SK-N-SH treated with all-trans-retinoic acid at 6 μM for 48 hours (cell line): ENCODE results near the gene ZNF853.

Source experiments
- ATAC-seq: fragments of 200-7000 bp; cut with Tn5 transposase; 3 replicates; pipeline ENCODE4 v1.9.1; 2020; ENCODE audit warnings: mild to moderate bottlenecking, moderate library complexity
- ARNTL ChIP-seq: fragments of 450-650 bp; formaldehyde crosslinking; IDR thresholded peaks from 2 replicates; pipeline ENCODE4 v1.5.0; 2020; ENCODE audit warnings: low read depth, mild to moderate bottlenecking, moderate library complexity, borderline replicate concordance
- BACH2 ChIP-seq: fragments of 250-450 bp; sonication (Bioruptor Pico); IDR thresholded peaks from 2 replicates; pipeline ENCODE4 v1.9.0; 2021; ENCODE audit warnings: mild to moderate bottlenecking, borderline replicate concordance
- ESRRG ChIP-seq: fragments of 250-450 bp; sonication (Bioruptor Pico); IDR thresholded peaks from 2 replicates; pipeline ENCODE4 v1.6.1; 2021; ENCODE audit warnings: mild to moderate bottlenecking
- GLIS3 ChIP-seq: fragments of 250-450 bp; sonication (Bioruptor Pico); IDR thresholded peaks from 2 replicates; pipeline ENCODE4 v1.5.0; 2020; ENCODE audit warnings: mild to moderate bottlenecking, moderate library complexity
- ISL1 ChIP-seq: fragments of 250-450 bp; sonication (Bioruptor Pico); IDR thresholded peaks from 2 replicates; pipeline ENCODE4 v2.1.2; 2022; ENCODE audit warnings: mild to moderate bottlenecking, moderate library complexity
- OSR1 ChIP-seq: fragments of 250-450 bp; sonication (Bioruptor Pico); IDR thresholded peaks from 2 replicates; pipeline ENCODE4 v1.8.0; 2022; ENCODE audit warnings: moderate library complexity, mild to moderate bottlenecking, inconsistent platforms
- POU6F1 ChIP-seq: fragments of 250-450 bp; sonication (Bioruptor Pico); IDR thresholded peaks from 2 replicates; pipeline ENCODE4 v1.8.0; 2021; ENCODE audit warnings: low read depth, mild to moderate bottlenecking, moderate library complexity, borderline replicate concordance
- PPARA ChIP-seq: fragments of 250-450 bp; sonication (Bioruptor Pico); IDR thresholded peaks from 2 replicates; pipeline ENCODE4 v1.5.0; 2020; ENCODE audit warnings: mild to moderate bottlenecking, borderline replicate concordance
- RARB ChIP-seq: fragments of 250-450 bp; sonication (Bioruptor Pico); IDR thresholded peaks from 2 replicates; pipeline ENCODE4 v1.8.0; 2021; ENCODE audit warnings: mild to moderate bottlenecking, moderate library complexity
- SNAI2 ChIP-seq: fragments of 250-450 bp; sonication (Bioruptor Pico); IDR thresholded peaks from 2 replicates; pipeline ENCODE4 v1.5.0; 2020; ENCODE audit warnings: mild to moderate bottlenecking, moderate library complexity
- TOX ChIP-seq: fragments of 250-450 bp; sonication (Bioruptor Pico); IDR thresholded peaks from 2 replicates; pipeline ENCODE4 v1.8.0; 2021; ENCODE audit warnings: mild to moderate bottlenecking, moderate library complexity, borderline replicate concordance
- ZC3H10 ChIP-seq: fragments of 250-450 bp; sonication (Bioruptor Pico); IDR thresholded peaks from 2 replicates; pipeline ENCODE4 v1.5.1; 2021; ENCODE audit warnings: mild to moderate bottlenecking, moderate library complexity
- ZFP3 ChIP-seq: fragments of 250-450 bp; sonication (Bioruptor Pico); IDR thresholded peaks from 2 replicates; pipeline ENCODE4 v1.5.0; 2020; ENCODE audit warnings: mild to moderate bottlenecking, moderate library complexity
- ZFP30 ChIP-seq: fragments of 450-650 bp; formaldehyde crosslinking; IDR thresholded peaks from 2 replicates; pipeline ENCODE4 v1.5.0; 2022; ENCODE audit warnings: mild to moderate bottlenecking, moderate library complexity
- ZNF565 ChIP-seq: fragments of 450-650 bp; formaldehyde crosslinking; conservative IDR thresholded peaks from 2 replicates; pipeline ENCODE4 v1.5.0; 2020; ENCODE audit warnings: low read depth, mild to moderate bottlenecking, moderate library complexity
- ZNF70 ChIP-seq: fragments of 450-650 bp; formaldehyde crosslinking; IDR thresholded peaks from 2 replicates; pipeline ENCODE4 v1.5.0; 2020; ENCODE audit warnings: mild to moderate bottlenecking, moderate library complexity
- ZNF8 ChIP-seq: fragments of 450-650 bp; formaldehyde crosslinking; IDR thresholded peaks from 2 replicates; pipeline ENCODE4 v1.5.0; 2020; ENCODE audit warnings: mild to moderate bottlenecking, moderate library complexity
- TF ChIP-seq, protein P1 (sequence below): fragments of 250-450 bp; sonication (Bioruptor Pico); IDR thresholded peaks from 2 replicates; pipeline ENCODE4 v1.5.1; 2020; ENCODE audit warnings: low read depth, mild to moderate bottlenecking, moderate library complexity
- TF ChIP-seq, protein P2 (sequence below): fragments of 250-450 bp; sonication (Bioruptor Pico); IDR thresholded peaks from 2 replicates; pipeline ENCODE4 v1.5.1; 2021; ENCODE audit warnings: mild to moderate bottlenecking, moderate library complexity
- TF ChIP-seq, protein P3 (sequence below): fragments of 250-450 bp; sonication (Bioruptor Pico); IDR thresholded peaks from 2 replicates; pipeline ENCODE4 v1.8.0; 2020; ENCODE audit warnings: mild to moderate bottlenecking, moderate library complexity, borderline replicate concordance

ZNF853 gene

DNA sequence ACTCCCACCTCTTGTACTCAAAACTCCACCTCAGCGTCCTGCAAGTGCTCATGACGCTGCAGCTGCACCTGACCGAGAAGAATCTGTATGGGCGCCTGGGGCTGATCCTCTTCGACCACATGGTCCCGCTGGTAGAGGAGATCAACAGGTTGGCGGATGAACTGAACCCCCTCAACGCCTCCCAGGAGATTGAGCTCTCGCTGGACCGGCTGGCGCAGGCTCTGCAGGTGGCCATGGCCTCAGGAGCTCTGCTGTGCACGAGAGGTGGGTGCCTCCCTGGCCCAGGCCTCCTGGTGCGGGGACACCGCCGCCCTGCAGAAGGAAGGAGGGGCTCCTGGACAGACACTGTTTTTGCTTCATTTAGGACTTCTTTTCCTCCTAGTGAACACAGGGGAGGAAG lies 15.3 kb upstream of the ZNF853 start:
- TF ChIP-seq ISL1 (CRISPR knock-in tag) (no peak), ZNF70 (no peak), ARNTL (no peak), ZFP3 (CRISPR knock-in tag) (no peak), GLIS3 (no peak), ZFP30 (CRISPR knock-in tag) (no peak), PPARA (no peak), OSR1 (CRISPR knock-in tag) (no peak), BACH2 (CRISPR knock-in tag) (no peak), ZNF565 (no peak), ZNF8 (no peak), RARB (no peak), TOX (CRISPR knock-in tag) (no peak), ZC3H10 (CRISPR knock-in tag) (no peak), ESRRG (no peak)
- TF ChIP-seq, protein P1, sequence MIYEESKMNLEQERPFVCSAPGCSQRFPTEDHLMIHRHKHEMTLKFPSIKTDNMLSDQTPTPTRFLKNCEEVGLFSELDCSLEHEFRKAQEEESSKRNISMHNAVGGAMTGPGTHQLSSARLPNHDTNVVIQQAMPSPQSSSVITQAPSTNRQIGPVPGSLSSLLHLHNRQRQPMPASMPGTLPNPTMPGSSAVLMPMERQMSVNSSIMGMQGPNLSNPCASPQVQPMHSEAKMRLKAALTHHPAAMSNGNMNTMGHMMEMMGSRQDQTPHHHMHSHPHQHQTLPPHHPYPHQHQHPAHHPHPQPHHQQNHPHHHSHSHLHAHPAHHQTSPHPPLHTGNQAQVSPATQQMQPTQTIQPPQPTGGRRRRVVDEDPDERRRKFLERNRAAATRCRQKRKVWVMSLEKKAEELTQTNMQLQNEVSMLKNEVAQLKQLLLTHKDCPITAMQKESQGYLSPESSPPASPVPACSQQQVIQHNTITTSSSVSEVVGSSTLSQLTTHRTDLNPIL (CRISPR knock-in tag): no peak
- TF ChIP-seq, protein P2, sequence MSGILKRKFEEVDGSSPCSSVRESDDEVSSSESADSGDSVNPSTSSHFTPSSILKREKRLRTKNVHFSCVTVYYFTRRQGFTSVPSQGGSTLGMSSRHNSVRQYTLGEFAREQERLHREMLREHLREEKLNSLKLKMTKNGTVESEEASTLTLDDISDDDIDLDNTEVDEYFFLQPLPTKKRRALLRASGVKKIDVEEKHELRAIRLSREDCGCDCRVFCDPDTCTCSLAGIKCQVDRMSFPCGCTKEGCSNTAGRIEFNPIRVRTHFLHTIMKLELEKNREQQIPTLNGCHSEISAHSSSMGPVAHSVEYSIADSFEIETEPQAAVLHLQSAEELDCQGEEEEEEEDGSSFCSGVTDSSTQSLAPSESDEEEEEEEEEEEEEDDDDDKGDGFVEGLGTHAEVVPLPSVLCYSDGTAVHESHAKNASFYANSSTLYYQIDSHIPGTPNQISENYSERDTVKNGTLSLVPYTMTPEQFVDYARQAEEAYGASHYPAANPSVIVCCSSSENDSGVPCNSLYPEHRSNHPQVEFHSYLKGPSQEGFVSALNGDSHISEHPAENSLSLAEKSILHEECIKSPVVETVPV (CRISPR knock-in tag): no peak
- TF ChIP-seq, protein P3, sequence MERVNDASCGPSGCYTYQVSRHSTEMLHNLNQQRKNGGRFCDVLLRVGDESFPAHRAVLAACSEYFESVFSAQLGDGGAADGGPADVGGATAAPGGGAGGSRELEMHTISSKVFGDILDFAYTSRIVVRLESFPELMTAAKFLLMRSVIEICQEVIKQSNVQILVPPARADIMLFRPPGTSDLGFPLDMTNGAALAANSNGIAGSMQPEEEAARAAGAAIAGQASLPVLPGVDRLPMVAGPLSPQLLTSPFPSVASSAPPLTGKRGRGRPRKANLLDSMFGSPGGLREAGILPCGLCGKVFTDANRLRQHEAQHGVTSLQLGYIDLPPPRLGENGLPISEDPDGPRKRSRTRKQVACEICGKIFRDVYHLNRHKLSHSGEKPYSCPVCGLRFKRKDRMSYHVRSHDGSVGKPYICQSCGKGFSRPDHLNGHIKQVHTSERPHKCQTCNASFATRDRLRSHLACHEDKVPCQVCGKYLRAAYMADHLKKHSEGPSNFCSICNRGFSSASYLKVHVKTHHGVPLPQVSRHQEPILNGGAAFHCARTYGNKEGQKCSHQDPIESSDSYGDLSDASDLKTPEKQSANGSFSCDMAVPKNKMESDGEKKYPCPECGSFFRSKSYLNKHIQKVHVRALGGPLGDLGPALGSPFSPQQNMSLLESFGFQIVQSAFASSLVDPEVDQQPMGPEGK: no peak
- no peak for ATAC-seq

GRCh38 chr7:6604458-6604857 lies 11.0 kb upstream of the ZNF853 start:
- no peak for ATAC-seq

More at GRCh38 chr7:6604458-6604857, 11.0 kb upstream of the ZNF853 start:
- TF ChIP-seq PPARA (no peak), BACH2 (CRISPR knock-in tag) (no peak), ZFP30 (CRISPR knock-in tag) (no peak), ARNTL (no peak), SNAI2 (no peak), ESRRG (no peak), ISL1 (CRISPR knock-in tag) (no peak), ZNF8 (no peak), GLIS3 (no peak), POU6F1 (CRISPR knock-in tag) (no peak)
- TF ChIP-seq, protein P1 (CRISPR knock-in tag): no peak
- TF ChIP-seq, protein P3: no peak
- TF ChIP-seq, all 23 proteins: peak for 0
